ENCODE results near the gene AGAP1. TPM values are rescaled to one million over a fixed set of nuclear protein-coding genes. Genes with fewer than 3 reads are reported as not detected.

The AGAP1 gene
- total RNA-seq, 1 donor from 2014 or later = 36.2 TPM

DNA sequence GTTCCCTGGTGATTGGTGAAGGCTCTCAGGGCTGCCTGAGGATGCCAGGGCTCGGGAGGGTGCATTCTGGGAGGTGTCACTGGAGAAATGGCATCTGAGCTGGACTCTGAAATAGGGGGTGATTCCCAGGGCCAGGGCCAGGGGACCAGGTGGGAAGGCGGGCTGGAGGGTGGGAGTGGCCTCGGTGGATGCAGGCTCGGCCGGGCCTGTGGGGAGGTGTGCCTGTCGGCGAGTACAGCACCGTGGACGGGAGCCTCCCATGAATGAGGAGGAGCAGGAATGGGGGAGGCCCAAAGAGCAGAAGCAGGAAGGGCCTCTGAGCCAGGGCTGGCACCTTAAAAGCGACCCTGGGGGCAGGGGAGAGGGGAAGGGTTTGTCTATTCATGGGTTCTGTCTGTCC lies 557.5 kb downstream of the AGAP1 start:
- DNase-seq (no peak), ATAC-seq (no peak)
- no peak overlapping the region for H3K4me3 ChIP-seq
- peaks cover 28% of the 10 kb centered on the region for H3K36me3 ChIP-seq
- no peaks in the 10 kb centered on the region for H3K27me3 ChIP-seq (ENCODE audit: low read depth)
- no peaks in the 10 kb centered on the region for H3K9me3 ChIP-seq
- no peak overlapping the region for H3K27ac ChIP-seq
- intact Hi-C loops (cut with DNase I) = no loop called here
- H3K4me1 ChIP-seq = no peaks in the 10 kb centered on the region
- TF ChIP-seq, protein P1, sequence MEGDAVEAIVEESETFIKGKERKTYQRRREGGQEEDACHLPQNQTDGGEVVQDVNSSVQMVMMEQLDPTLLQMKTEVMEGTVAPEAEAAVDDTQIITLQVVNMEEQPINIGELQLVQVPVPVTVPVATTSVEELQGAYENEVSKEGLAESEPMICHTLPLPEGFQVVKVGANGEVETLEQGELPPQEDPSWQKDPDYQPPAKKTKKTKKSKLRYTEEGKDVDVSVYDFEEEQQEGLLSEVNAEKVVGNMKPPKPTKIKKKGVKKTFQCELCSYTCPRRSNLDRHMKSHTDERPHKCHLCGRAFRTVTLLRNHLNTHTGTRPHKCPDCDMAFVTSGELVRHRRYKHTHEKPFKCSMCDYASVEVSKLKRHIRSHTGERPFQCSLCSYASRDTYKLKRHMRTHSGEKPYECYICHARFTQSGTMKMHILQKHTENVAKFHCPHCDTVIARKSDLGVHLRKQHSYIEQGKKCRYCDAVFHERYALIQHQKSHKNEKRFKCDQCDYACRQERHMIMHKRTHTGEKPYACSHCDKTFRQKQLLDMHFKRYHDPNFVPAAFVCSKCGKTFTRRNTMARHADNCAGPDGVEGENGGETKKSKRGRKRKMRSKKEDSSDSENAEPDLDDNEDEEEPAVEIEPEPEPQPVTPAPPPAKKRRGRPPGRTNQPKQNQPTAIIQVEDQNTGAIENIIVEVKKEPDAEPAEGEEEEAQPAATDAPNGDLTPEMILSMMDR (IDR thresholded peaks at IDR 0.05) = no peak

- no peak overlapping the region for H3K27ac ChIP-seq
- H3K36me3 ChIP-seq = peaks cover 28% of the 10 kb centered on the region
- no peak for DNase-seq
- TF ChIP-seq, protein P1 (IDR thresholded peaks at IDR 0.05) = no peak
- no peaks in the 10 kb centered on the region for H3K27me3 ChIP-seq (ENCODE audit: low read depth)
- no peak overlapping the region for H3K4me3 ChIP-seq
- intact Hi-C loops (cut with DNase I) = no loop called here
- no peaks in the 10 kb centered on the region for H3K9me3 ChIP-seq
- no peak for ATAC-seq
- H3K4me1 ChIP-seq = no peaks in the 10 kb centered on the region
Measured at GRCh38 chr2:236051806-236052205, 558.0 kb downstream of the AGAP1 start.

DNA sequence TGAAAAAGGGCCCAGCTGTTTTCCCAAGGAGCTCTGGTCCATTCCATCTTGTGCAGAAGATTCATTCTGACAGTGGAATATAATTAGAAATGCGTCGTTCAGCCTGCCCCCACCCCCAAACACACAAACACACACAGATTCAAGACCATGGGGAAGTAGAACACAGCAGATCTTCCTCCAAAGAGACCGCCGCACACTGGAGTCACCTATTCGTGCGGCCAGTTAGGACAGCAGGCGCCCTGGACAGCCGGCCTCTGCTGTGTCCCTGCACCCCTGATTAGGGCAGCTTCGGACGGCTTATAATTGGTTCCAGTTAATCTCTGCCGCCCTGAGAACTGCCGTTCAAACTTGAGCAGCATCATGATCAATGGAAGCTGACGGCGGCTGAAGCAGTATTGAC lies 558.4 kb downstream of the AGAP1 start:
- intact Hi-C loops (cut with DNase I) = no loop called here
- TF ChIP-seq, protein P1 (IDR thresholded peaks at IDR 0.05) = no peak
- Histone ChIP-seq H3K27me3 (ENCODE audit: low read depth) (no peaks in the 10 kb centered on the region), H3K9me3 (no peaks in the 10 kb centered on the region), H3K36me3 (peaks cover 28% of the 10 kb centered on the region), H3K4me1 (no peaks in the 10 kb centered on the region), H3K27ac (no peak overlapping the region), H3K4me3 (no peak overlapping the region)
- no peak for ATAC-seq
- no peak for DNase-seq

- Histone ChIP-seq H3K36me3 (peaks cover 24% of the 10 kb centered on the region), H3K27ac (no peak overlapping the region), H3K27me3 (ENCODE audit: low read depth) (no peaks in the 10 kb centered on the region), H3K9me3 (no peaks in the 10 kb centered on the region), H3K4me3 (no peak overlapping the region), H3K4me1 (no peaks in the 10 kb centered on the region)
- no peak for DNase-seq
- TF ChIP-seq, protein P1 (IDR thresholded peaks at IDR 0.05) = no peak
- intact Hi-C loops (cut with DNase I) = no loop called here
- no peak for ATAC-seq
Measured at GRCh38 chr2:236052926-236053821, 559.3 kb downstream of the AGAP1 start.

DNA sequence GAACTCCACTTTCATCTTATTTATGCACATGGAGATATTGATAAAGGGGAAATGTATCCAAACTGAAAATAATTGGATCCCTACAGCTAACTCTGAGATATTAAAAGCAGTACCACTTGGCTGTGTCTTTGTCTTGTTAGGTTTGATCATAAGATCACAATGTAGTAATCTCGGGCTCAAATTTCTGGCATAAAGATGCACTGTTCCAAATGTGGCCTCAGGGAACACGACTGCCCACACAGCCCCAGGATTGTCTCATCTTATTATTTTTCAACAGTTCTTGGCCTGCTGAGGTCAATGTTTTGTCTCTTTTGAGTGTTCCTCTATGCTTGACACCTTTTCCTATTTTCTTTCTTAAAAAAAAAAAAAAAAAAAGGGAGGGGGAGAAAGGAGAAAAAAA lies 560.3 kb downstream of the AGAP1 start:
- Histone ChIP-seq H3K27ac (no peak overlapping the region), H3K4me1 (no peaks in the 10 kb centered on the region), H3K27me3 (ENCODE audit: low read depth) (no peaks in the 10 kb centered on the region), H3K4me3 (no peak overlapping the region), H3K36me3 (peaks cover 15% of the 10 kb centered on the region), H3K9me3 (no peaks in the 10 kb centered on the region)
- TF ChIP-seq, protein P1 (IDR thresholded peaks at IDR 0.05) = no peak
- DNase-seq = no peak
- no peak for ATAC-seq
- intact Hi-C loops (cut with DNase I) = no loop called here

Data from lower lobe of right lung (tissue), 2 donors.